Cardiac muscle cell (in vitro differentiated cells and primary cell): Measurements from ENCODE around the gene SLC35G4. TPM values are rescaled to one million over a fixed set of nuclear protein-coding genes. Genes with fewer than 3 reads are reported as not detected.
"Not testable (repeated sequence)": the region's sequence is repeated elsewhere in the genome, so short reads cannot be mapped to it uniquely, and the experiment has no call there.

Experiments used
- DNase-seq, 2 donors: peaks; one replicate each; pipeline versions ENCODE4 v3.0.0 to v3.0.0-alpha.2; 2010 to 2017; ENCODE audit warnings: low read depth in 1 of 2, low spot score in 1 of 2
- H3K27ac ChIP-seq: fragments of 200-600 bp; sonication (generic); 2 replicates; pipeline ENCODE4 v1.5.1; 2016
- H3K27me3 ChIP-seq: fragments of 200-600 bp; sonication (generic); 2 replicates; pipeline ENCODE4 v1.6.0; 2016; ENCODE audit warnings: control low read depth
- H3K36me3 ChIP-seq: fragments of 200-600 bp; sonication (generic); 2 replicates; pipeline ENCODE4 v1.5.1; 2016; ENCODE audit warnings: control low read depth
- H3K4me1 ChIP-seq: fragments of 200-600 bp; sonication (generic); 2 replicates; pipeline ENCODE4 v1.8.1; 2017; ENCODE audit warnings: low read depth, mild to moderate bottlenecking, mixed run types
- H3K4me3 ChIP-seq: fragments of 200-600 bp; sonication (generic); 2 replicates; pipeline ENCODE4 v1.5.1; 2016; ENCODE audit warnings: mild to moderate bottlenecking
- H3K9me3 ChIP-seq: fragments of 200-600 bp; sonication (generic); 2 replicates; pipeline ENCODE4 v1.5.1; 2017; ENCODE audit warnings: low read depth, mild to moderate bottlenecking, control low read depth
- CTCF ChIP-seq: IDR thresholded peaks from 2 replicates; pipeline ENCODE4 v1.5.1; 2012; ENCODE audit warnings: low read depth, mild to moderate bottlenecking, low read length
- polyA plus RNA-seq: library from polyadenylated mRNA; unstranded; fragments of >200 nt; fragmentation: Nextera tagmentation; extraction: Ambion mirVana; gene quantifications from 2 replicates; pipeline ENCODE4 v1.2.1, GENCODE V29; 2016
- total RNA-seq: library from RNA; depleted of rRNA; stranded (reverse); fragments of >200 nt; gene quantifications from 2 replicates; pipeline ENCODE4 v1.2.3, GENCODE V29; 2016

The SLC35G4 gene
- total RNA-seq: not detected in 2 replicates
- not detected in 2 replicates for polyA plus RNA-seq

- H3K27me3 ChIP-seq, H3K36me3 ChIP-seq, H3K4me1 ChIP-seq, H3K9me3 ChIP-seq, DNase-seq, H3K27ac ChIP-seq, H3K4me3 ChIP-seq: not testable (repeated sequence)
Measured at GRCh38 chr18:11609488-11609887, at the start of gene SLC35G4. Gene SLC35G4 (plus strand): TSS chr18:11609596. CDS start chr18:11609596, 0 bp downstream.

DNA sequence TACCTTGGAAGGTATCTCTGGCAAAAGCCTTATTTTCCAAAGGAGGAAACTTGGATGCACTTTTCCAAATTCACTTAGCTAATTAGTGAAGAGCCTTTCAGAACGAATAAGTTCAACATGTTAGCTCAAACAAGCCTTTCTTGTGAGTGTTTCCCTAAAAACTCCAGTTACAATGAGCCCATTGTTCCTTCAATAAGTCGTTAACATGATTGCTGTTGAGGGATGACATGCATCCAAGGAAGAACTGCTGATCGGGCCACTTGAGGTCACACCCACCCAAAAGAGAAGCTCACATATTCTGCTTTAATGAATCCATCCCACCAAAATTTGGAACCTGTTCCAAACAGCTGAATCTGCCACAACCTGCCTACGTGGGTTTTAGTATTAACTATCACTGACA is 48.1 kb upstream of the SLC35G4 start:
- DNase-seq: no peak
- Histone ChIP-seq H3K4me3 (no peak overlapping the region), H3K27ac (no peak overlapping the region), H3K4me1 (no peaks in the 10 kb centered on the region), H3K27me3 (no peaks in the 10 kb centered on the region), H3K9me3 (no peaks in the 10 kb centered on the region), H3K36me3 (no peaks in the 10 kb centered on the region)
- TF ChIP-seq CTCF: no peak

GRCh38 chr18:11565716-11566115 is 43.7 kb upstream of the SLC35G4 start:
- Histone ChIP-seq H3K4me3 (no peak overlapping the region), H3K4me1 (no peaks in the 10 kb centered on the region), H3K27ac (no peak overlapping the region), H3K27me3 (no peaks in the 10 kb centered on the region), H3K36me3 (no peaks in the 10 kb centered on the region), H3K9me3 (no peaks in the 10 kb centered on the region)
- no peak for DNase-seq
- no peak for TF ChIP-seq CTCF

- DNase-seq: no peak
- Histone ChIP-seq H3K4me3 (no peak overlapping the region), H3K27me3 (no peaks in the 10 kb centered on the region), H3K9me3 (no peaks in the 10 kb centered on the region), H3K36me3 (no peaks in the 10 kb centered on the region), H3K27ac (no peak overlapping the region), H3K4me1 (no peaks in the 10 kb centered on the region)
- no peak for TF ChIP-seq CTCF
Measured at GRCh38 chr18:11566236-11566965, 43.0 kb upstream of the SLC35G4 start.

- no peak for DNase-seq
- H3K4me1 ChIP-seq: no peaks in the 10 kb centered on the region
- H3K9me3 ChIP-seq: no peaks in the 10 kb centered on the region
- H3K36me3 ChIP-seq: no peaks in the 10 kb centered on the region
- no peaks in the 10 kb centered on the region for H3K27me3 ChIP-seq
- no peak overlapping the region for H3K27ac ChIP-seq
- H3K4me3 ChIP-seq: no peak overlapping the region
- no peak for TF ChIP-seq CTCF
Measured at GRCh38 chr18:11567396-11567795, 42.0 kb upstream of the SLC35G4 start.

DNA sequence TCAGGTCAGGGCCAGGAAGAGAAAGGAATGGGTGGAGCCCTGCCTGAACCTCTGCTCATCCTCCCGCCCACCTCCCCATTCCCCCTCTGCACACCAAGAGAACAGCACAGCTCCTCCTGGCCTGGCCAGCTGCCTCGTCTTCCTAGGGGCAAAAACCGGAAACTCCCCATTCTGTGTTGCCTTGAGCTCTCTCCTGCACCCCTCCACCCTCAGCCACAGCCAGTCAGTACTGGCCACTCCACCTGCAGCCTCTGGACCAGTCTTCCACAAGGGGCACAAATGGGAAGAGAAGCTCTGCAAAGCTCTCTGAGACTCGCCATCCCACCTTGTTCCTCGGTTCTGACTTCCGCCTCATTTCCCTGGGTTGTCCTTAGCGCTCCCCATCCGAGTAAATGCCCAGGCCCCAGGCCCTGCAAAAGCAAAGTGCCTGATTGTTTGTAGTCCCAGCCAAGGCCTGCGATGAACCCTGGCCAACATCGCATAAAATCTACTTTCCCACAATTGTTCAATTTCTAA is 39.3 kb upstream of the SLC35G4 start:
- Histone ChIP-seq H3K9me3 (no peaks in the 10 kb centered on the region), H3K36me3 (no peaks in the 10 kb centered on the region), H3K4me3 (no peak overlapping the region), H3K27ac (no peak overlapping the region), H3K4me1 (no peaks in the 10 kb centered on the region), H3K27me3 (no peaks in the 10 kb centered on the region)
- no peak for DNase-seq
- TF ChIP-seq CTCF: no peak
